GM11168 (cell line): ENCODE data around the gene INTS1.

Source experiments
- in situ Hi-C: fragments of 300-500 bp; cut with MboI; formaldehyde crosslinking; loops from one replicate; pipeline ENCODE4 v1.12.0; 2022; ENCODE audit warnings: low sequenced_read_pairs; ENCODE audit not compliant: unreplicated experiment

INTS1 gene

DNA sequence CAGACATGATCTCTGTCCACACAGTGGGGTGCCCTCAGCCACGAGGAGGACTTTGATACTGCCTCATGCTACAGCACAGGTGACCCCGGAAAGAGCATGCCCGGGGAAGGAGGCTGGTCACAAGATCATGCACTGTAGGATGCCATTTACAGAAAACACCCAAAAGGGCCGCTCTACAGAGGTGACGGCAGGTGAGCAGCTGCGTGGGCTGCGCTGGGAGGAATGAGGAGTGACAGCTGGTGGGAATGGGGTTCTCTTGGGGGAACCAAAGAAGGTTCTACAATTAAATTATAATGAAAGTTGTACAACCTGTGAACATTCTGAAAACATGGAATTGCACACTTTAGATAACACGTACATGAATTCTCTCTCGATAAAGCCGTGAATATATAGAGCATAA lies 12.0 kb downstream of the INTS1 start:
- in situ Hi-C loops = no loop called here

DNA sequence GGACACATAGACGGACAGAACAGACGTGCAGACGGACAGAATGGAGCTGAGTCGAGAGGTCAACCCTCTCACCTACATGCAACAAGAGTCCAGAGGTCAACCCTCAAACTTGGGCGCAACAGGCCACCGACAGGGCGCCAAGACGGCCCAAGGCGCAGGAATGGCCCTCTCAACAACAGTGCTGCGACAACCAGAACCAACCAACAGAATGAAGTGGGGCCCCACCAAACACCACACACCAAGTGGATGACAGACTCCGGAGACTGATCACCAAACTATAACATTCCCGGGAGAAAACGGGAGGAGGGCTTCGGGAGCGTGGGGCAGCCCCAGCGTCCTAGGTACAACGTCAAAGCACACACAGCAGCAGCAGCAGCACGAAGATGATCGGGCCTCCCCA lies 13.4 kb downstream of the INTS1 start:
- in situ Hi-C loops = no loop called here

GRCh38 chr7:1489336-1489735 lies 14.9 kb downstream of the INTS1 start:
- in situ Hi-C loops = no loop called here

- in situ Hi-C loops = no loop called here
These were observed 16.2 kb downstream of the INTS1 start for GRCh38 chr7:1488016-1488415.

DNA sequence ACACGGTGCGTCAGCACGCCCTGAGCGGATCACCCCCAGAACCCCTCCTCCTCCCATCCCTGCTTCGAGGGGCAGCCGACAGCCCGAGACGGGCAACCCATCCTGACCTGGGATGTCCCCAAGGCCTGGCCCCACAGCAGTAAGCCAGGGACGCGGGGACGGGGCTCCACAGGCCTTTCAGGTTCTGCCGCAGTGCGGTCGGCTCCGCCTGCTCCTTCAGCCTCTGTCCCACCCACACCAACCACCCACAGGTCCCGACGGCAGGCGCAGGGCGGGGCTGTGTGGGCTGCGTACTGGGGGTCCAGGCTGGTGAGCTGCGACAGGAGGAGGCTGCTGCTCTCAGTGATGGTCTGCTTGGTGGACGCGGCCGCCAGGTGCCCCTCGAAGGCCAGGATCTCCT lies 16.7 kb downstream of the INTS1 start:
- in situ Hi-C loops = no loop called here

GRCh38 chr7:1486571-1486970 lies 17.6 kb downstream of the INTS1 start:
- in situ Hi-C loops = no loop called here

DNA sequence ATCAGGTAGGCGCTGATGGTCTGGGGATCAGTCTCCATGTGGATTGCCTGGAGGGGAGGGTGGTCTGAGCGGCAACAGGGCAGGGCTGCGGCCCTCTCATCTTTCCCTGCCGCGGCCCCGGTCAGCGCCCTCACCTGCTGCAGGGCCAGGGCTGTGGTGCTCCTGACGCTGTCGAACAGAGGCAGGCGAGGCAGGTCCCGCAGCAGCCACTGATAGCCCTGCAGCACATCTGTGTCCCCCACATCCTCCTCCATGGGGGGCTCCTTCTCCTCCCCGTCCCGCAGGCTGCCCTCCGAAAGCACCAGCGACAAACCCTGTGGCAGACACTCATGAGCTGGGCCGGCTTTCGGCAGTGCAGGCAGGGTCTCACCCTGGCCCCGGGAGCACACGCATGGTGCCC lies 19.0 kb downstream of the INTS1 start:
- in situ Hi-C loops = no loop called here

GRCh38 chr7:1484569-1484968 lies 19.6 kb downstream of the INTS1 start:
- in situ Hi-C loops = no loop called here

GRCh38 chr7:1483536-1484505 lies 20.4 kb downstream of the INTS1 start:
- in situ Hi-C loops = no loop called here

DNA sequence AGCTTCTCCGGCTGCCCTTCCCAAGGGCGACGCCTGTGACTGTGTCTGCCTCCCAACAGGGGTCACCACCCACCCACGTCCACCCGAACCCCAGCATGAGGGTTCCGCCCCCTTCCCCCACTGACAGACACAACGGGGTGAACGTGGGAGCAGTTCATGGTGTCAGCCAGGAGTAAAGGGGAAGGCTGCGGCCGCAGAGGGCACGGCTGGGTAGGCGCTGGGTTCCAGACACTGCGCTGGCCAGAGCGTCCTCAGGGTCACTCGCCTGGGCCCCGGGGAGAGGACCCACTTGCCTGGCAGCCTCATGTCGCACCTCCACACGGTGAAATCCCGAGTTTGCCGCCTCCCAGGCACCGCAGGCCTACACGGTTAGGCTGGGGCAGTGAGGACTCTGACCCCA lies 21.1 kb downstream of the INTS1 start:
- in situ Hi-C loops = no loop called here

DNA sequence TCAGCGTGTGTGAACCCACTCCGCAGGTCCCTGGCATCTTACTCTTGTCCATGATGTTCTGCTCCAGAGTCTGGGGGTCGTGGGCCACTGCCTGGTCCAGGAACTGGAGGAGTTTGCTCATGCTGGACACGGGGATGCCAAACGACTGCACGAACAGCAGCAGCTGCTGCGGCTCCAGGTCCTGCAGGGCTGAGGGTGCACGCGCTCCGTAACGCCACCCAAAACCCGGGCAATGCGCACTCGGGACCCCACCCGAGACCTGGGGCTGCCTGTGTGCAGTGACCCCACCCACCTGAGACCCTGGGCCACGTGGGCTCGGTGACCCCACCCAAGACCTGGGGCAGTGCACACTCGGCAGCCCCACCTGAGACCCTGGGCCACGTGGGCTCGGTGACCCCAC lies 22.9 kb downstream of the INTS1 start:
- in situ Hi-C loops = no loop called here

- in situ Hi-C loops = no loop called here
These were observed 23.5 kb downstream of the INTS1 start for GRCh38 chr7:1480670-1481069.

- in situ Hi-C loops = no loop called here
These were observed 24.9 kb downstream of the INTS1 start for GRCh38 chr7:1479287-1479686.

DNA sequence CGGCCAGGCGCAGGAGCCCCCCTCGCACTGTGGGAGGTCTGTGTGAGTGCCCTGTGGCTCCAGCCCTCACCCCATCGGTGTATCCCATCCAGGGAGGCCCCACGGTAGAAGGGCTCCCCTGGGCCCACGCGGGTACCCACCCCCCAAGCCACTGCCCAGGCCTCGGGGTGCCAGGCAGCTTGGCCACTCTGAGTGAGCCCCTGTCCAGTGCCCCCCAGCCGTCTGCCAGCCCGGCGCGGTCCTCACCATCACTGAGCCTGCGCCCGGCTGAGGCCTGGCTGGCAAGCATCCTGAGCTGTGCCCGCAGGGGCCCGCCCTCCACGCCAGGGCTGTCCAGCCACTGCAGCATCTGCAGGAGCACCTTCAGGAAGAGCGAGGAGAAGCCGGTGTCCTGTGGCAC lies 25.7 kb downstream of the INTS1 start:
- in situ Hi-C loops = no loop called here

GRCh38 chr7:1476859-1477258 lies 27.3 kb downstream of the INTS1 start:
- in situ Hi-C loops = no loop called here

- in situ Hi-C loops = no loop called here
These were observed 28.2 kb downstream of the INTS1 start for GRCh38 chr7:1475991-1476390.

DNA sequence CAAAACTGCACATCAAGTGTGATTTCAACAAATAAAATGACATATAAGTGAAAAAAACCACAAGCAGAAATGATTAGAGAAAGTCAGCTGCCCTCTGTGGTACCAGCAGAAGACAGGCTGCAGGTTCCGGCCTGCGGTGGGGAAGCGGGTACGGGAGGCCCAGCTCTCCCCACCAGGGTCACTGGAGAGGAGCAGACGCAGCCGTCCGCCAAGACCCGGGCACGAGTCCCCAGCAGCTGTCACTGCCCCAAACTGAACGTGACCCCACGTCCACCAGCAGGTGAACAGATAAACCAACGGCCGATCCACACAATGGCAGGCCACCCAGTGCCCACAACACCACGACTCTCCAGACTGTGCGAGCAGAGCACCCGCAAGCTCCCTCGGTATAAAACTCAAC lies 28.8 kb downstream of the INTS1 start:
- in situ Hi-C loops = no loop called here

DNA sequence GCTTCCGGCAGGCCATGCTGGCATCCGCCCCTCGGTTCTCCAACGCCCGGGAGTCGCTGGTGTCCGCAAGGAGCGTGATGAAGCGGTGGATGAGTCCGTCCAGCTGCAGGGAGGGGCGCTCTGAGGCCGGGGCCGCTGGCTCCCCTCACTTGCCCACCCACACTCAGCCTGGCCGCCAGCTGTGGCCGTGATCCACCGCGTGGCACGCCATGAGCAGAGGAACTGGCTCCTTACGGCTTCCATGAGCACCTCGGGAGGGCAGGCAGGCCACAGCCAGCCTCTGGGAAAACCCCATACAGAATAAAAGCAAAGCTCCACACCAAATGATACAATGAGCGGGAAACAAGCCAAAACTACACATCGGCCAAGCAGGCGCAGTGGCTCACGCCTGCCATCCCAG lies 29.5 kb downstream of the INTS1 start:
- in situ Hi-C loops = no loop called here

GRCh38 chr7:1473864-1474512 lies 30.2 kb downstream of the INTS1 start:
- in situ Hi-C loops = no loop called here

GRCh38 chr7:1470901-1471300 lies 33.3 kb downstream of the INTS1 start:
- in situ Hi-C loops = no loop called here

DNA sequence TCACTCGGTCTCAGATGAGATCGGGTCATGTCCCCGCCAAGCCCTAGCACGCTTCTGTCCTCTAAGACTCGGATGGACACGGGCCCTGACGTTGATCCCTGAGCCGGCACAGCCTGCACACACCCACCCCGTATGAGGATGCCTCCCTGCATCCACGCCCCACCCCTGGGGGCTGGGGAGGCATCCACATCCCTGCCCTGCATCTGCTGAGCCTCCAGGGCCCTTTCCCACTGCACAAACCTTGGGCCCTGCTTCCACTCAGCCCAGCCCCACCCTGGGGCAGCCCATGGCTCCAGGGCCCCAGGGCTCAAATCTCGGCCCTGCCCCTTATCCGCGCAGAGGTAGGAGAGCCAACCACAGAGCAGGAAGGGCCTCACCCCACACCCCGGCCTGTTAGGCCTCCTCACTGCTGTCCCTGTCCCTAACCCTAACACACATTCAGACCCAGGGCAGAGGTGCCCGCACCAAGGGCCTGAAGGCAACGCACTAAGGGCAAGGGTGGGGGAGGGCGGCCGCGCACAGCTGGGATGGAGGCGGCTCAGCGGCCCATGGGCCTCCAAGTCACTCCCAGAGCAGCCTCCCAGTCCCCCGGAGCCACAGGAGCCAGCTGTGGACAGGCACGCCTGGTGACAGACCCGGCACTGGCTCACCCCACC lies 35.4 kb downstream of the INTS1 start:
- in situ Hi-C loops = no loop called here
